Measurements from ENCODE around the gene DDX55.

Gene DDX55

DNA sequence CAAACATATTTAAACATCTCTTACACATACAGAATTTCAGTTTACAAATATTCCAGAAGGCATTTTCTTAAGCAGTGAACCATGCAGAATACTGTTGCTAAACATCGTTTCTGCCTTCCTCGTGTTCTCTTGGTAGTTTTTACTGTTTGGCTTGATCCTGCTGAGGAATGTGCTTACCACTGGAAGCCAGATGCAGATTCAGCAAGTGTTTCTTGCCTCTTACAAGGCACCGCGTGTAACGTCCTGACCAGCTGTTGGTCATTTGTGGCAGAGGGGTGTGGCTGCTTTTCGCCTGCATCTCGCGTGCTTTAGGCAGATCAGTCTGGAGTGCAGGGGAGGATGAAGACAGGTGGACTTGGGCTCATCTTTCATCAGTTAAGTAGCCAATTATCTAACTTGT lies 19.2 kb downstream of the DDX55 start (continued):
- TF ChIP-seq, protein P1, sequence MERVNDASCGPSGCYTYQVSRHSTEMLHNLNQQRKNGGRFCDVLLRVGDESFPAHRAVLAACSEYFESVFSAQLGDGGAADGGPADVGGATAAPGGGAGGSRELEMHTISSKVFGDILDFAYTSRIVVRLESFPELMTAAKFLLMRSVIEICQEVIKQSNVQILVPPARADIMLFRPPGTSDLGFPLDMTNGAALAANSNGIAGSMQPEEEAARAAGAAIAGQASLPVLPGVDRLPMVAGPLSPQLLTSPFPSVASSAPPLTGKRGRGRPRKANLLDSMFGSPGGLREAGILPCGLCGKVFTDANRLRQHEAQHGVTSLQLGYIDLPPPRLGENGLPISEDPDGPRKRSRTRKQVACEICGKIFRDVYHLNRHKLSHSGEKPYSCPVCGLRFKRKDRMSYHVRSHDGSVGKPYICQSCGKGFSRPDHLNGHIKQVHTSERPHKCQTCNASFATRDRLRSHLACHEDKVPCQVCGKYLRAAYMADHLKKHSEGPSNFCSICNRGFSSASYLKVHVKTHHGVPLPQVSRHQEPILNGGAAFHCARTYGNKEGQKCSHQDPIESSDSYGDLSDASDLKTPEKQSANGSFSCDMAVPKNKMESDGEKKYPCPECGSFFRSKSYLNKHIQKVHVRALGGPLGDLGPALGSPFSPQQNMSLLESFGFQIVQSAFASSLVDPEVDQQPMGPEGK (CRISPR knock-in tag; IDR thresholded peaks at IDR 0.05; ENCODE audit: borderline replicate concordance): no peak

DNA sequence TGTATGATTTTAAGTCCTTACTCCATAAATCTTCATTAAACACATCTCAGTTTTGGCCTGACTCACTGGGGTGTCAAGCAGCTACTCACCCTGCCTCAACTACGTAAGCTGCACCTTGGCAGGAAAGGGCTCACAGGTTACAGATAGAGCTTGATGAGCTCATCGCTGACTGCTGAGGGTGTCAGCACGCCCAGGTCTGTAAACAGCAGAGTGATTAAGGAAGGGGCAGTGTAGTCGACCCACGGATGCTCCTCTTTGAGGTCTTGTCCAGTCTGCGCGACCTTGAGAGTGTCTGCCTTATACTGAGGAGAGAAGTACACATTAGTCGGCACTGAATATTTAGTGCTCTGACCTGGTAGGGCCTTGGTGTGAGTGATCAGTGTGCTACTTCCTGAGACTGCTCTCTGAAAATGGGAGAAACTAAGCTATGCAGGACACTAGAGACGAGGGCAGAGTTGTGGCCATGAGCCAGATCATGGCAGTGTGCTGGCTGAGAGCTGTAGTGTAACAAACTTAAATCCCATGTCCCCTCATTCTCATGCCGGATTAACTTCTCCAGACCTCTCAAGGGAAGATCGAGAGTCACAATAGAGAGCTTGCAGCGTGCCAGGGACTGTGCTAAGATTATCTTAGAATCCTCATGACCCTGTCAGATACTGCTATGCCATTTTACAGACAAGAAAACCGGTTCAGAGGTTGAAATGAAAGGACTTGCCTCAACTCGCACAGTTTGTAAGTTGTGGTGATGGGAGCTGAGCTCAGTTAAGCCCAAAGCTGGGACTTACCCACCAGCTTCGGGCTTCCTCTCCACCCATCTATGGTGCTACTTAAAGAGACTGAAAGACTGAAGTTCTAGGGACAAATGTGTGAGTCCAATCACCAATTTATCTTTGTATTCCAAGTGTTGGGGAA lies 20.0 kb downstream of the DDX55 start:
- peak; percentile 8; the same call in 1 of the 3 replicates for ATAC-seq
- TF ChIP-seq, protein P1 (CRISPR knock-in tag; IDR thresholded peaks at IDR 0.05; ENCODE audit: borderline replicate concordance): no peak
- TF ChIP-seq ZFP3 (CRISPR knock-in tag; IDR thresholded peaks at IDR 0.05) (no peak), OSR1 (CRISPR knock-in tag; IDR thresholded peaks at IDR 0.05) (no peak), SNAI2 (CRISPR knock-in tag; IDR thresholded peaks at IDR 0.05) (no peak), PPARA (CRISPR knock-in tag; IDR thresholded peaks at IDR 0.05; ENCODE audit: borderline replicate concordance) (no peak), ARNTL (CRISPR knock-in tag; IDR thresholded peaks at IDR 0.05; ENCODE audit: borderline replicate concordance, low read depth) (no peak), ZC3H10 (CRISPR knock-in tag; IDR thresholded peaks at IDR 0.05) (no peak), BACH2 (CRISPR knock-in tag; IDR thresholded peaks at IDR 0.05; ENCODE audit: borderline replicate concordance) (no peak)

DNA sequence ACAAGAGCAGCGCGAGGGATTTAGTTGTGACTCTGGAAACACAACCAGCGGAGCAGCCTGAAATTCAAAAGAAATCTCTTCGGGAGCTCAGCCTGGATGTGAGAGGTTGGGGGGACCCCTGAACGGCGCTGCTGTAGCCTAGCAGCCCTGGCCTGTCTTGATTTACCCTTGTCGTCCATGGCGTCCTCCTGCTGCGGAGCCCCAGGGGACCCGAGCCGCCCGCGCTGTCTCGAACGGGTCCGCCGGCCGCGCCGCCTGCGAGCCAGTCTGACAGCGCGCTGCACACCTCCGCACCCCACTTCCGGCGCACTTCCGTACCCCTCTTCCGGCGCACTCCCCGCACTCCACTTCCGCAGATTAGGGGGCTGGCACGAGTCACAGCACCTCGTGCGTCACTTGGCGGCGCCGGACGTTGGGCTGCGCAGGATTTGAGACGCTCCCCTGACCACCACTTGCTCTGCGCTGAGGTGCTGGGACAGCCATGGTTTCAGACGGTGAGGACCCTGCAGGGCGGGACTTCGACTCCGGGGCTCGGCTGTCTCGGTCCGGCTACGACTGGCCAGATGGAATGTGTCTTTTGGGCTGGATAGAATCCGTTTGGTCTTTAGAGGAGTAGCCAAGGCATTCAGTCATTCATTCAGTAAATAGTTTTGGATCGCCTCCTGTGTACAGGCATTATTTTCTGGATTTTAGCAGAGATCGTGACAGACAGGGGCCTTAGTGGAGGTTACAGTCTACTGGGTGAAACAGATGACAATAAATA lies 31.7 kb downstream of the DDX55 start, which contains the start of the genes EIF2B1 and GTF2H3:
Gene EIF2B1, minus strand, starts transcription at position 308 of the 763 bp plus-strand sequence. Its CDS starts 129 bp downstream, at position 179.
Gene GTF2H3, plus strand, starts transcription at position 451 of the 763 bp plus-strand sequence. Its CDS starts 31 bp downstream, at position 482.
- ATAC-seq: peak; percentile 97
- TF ChIP-seq TOX (CRISPR knock-in tag; IDR thresholded peaks at IDR 0.05; ENCODE audit: borderline replicate concordance) (no peak), ZNF565 (CRISPR knock-in tag; conservative IDR thresholded peaks at IDR 0.05; ENCODE audit: low read depth) (no peak), BACH2 (CRISPR knock-in tag; IDR thresholded peaks at IDR 0.05; ENCODE audit: borderline replicate concordance) (no peak), ARNTL (CRISPR knock-in tag; IDR thresholded peaks at IDR 0.05; ENCODE audit: borderline replicate concordance, low read depth) (no peak), GLIS3 (CRISPR knock-in tag; IDR thresholded peaks at IDR 0.05) (no peak), OSR1 (CRISPR knock-in tag; IDR thresholded peaks at IDR 0.05) (no peak), ZNF70 (CRISPR knock-in tag; IDR thresholded peaks at IDR 0.05) (no peak), ISL1 (CRISPR knock-in tag; IDR thresholded peaks at IDR 0.05) (no peak), RARB (CRISPR knock-in tag; IDR thresholded peaks at IDR 0.05) (no peak), ESRRG (CRISPR knock-in tag; IDR thresholded peaks at IDR 0.05) (no peak), ZFP3 (CRISPR knock-in tag; IDR thresholded peaks at IDR 0.05) (no peak)
- TF ChIP-seq, protein P2, sequence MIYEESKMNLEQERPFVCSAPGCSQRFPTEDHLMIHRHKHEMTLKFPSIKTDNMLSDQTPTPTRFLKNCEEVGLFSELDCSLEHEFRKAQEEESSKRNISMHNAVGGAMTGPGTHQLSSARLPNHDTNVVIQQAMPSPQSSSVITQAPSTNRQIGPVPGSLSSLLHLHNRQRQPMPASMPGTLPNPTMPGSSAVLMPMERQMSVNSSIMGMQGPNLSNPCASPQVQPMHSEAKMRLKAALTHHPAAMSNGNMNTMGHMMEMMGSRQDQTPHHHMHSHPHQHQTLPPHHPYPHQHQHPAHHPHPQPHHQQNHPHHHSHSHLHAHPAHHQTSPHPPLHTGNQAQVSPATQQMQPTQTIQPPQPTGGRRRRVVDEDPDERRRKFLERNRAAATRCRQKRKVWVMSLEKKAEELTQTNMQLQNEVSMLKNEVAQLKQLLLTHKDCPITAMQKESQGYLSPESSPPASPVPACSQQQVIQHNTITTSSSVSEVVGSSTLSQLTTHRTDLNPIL (CRISPR knock-in tag; IDR thresholded peaks at IDR 0.05; ENCODE audit: low read depth): no peak
- TF ChIP-seq, protein P3, sequence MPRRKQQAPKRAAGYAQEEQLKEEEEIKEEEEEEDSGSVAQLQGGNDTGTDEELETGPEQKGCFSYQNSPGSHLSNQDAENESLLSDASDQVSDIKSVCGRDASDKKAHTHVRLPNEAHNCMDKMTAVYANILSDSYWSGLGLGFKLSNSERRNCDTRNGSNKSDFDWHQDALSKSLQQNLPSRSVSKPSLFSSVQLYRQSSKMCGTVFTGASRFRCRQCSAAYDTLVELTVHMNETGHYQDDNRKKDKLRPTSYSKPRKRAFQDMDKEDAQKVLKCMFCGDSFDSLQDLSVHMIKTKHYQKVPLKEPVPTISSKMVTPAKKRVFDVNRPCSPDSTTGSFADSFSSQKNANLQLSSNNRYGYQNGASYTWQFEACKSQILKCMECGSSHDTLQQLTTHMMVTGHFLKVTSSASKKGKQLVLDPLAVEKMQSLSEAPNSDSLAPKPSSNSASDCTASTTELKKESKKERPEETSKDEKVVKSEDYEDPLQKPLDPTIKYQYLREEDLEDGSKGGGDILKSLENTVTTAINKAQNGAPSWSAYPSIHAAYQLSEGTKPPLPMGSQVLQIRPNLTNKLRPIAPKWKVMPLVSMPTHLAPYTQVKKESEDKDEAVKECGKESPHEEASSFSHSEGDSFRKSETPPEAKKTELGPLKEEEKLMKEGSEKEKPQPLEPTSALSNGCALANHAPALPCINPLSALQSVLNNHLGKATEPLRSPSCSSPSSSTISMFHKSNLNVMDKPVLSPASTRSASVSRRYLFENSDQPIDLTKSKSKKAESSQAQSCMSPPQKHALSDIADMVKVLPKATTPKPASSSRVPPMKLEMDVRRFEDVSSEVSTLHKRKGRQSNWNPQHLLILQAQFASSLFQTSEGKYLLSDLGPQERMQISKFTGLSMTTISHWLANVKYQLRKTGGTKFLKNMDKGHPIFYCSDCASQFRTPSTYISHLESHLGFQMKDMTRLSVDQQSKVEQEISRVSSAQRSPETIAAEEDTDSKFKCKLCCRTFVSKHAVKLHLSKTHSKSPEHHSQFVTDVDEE (CRISPR knock-in tag; IDR thresholded peaks at IDR 0.05): no peak
- TF ChIP-seq, protein P4, sequence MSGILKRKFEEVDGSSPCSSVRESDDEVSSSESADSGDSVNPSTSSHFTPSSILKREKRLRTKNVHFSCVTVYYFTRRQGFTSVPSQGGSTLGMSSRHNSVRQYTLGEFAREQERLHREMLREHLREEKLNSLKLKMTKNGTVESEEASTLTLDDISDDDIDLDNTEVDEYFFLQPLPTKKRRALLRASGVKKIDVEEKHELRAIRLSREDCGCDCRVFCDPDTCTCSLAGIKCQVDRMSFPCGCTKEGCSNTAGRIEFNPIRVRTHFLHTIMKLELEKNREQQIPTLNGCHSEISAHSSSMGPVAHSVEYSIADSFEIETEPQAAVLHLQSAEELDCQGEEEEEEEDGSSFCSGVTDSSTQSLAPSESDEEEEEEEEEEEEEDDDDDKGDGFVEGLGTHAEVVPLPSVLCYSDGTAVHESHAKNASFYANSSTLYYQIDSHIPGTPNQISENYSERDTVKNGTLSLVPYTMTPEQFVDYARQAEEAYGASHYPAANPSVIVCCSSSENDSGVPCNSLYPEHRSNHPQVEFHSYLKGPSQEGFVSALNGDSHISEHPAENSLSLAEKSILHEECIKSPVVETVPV (CRISPR knock-in tag; IDR thresholded peaks at IDR 0.05): no peak
